GM21381 (cell line): Measurements from ENCODE around the gene NUDT2.

Experiments
- ATAC-seq: cut with Tn5 transposase; IDR thresholded peaks from one replicate; pipeline ENCODE4 v1.9.1; 2021; ENCODE audit warnings: mild to moderate bottlenecking, moderate library complexity; ENCODE audit not compliant: unreplicated experiment

Gene NUDT2

DNA sequence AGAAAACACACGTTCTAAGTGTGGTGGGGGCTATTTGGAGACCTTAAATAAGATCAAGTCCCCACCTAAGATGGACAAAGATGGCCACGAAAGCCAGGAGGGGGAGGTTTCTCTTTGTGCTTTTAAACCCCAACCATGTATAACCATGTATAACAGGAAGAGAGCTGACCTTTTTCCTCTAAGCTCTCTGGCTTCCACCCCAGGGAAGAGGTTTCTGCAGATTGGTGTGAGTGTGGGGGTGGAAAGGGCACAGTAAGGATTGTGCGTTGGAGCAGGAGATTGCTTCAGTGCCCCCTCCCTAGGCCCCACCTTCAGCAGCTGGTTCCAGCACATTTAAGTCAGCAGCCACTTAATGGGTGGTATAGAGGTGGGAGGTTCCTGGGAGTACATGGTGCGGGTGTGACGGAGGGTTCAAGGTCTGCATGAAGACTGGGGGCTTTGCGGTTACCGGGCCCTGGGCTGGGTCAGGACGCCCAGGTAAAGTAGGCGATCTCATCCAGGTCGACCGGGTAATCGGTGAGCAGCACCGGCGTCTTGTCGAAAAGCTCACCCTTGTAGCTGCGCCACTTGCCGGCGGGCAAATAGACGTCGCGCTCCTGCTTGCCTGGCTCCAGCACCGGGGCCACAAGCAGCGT lies 41.1 kb downstream of the NUDT2 start:
- no peak for ATAC-seq

DNA sequence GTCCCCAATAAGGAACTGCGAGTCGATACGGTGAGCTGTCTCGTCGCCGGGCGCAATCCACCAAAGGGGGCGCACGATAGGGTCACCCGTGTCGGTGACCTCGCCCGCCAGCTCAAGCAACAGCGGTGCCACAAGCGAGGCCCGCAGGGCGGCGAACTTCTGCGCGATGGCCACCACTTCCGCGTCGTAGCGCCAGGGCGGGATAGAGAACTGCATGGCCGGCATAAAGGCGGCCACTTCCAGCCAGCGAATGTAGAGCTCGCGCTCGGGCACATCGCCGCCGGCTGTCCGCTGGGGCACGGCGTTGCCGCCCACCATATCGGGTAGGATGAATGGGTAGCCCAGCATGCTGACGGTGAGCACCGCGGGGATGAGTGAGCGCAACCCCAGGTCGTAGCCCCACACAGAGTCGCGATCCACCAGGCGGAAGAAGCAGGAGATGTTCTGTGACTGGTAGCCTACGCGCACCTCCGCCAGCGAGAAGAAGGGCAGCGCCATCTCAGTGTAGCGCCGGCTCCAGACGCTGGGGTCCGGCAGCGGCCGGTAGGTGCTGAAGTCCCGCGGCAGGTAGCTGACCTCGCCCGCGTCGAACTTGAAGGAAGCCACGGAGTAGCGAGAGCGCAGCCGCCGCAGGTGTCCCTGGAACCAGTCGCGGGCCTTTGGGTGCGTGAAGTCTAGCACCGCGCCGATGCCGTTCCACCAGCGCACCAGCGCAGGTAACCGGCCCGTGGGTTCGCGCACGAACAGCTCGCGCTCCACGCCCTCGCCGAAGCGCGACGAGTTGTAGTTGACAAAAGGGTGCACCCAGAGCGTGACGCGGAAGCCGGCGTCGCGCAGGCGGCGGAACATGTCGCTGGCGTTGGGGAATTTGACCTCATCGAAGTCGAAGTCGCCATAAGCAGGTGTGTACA lies 41.9 kb downstream of the NUDT2 start:
- no peak for ATAC-seq

DNA sequence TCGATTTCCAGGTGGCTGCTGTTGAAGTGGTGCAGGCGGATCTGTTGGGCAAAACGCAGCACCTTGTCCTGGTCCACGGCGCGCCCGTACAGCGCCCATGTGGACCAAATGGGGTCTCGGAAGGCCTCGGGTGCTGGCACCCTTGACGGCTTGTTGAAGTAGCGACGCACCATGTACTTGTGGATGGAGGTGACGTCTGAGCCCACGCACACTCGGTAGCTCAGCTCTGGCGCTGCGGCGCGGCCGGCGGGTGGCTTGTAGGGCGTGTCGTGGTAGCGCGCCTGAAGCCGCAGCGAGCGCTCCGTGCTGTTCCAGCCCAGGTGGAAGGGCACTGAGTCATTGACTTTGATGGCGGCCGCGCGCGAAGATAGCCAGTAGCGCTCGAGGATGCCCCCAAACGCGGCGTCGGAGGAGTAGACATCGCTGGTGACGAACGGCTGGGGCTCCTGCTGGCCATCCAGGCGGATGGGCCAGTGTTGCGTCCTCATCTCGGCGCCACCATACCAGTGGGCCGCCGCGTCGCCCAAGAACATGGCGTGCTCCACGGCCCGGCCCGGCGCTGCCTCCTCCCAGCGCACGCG lies 42.6 kb downstream of the NUDT2 start:
- ATAC-seq, result no peak

- ATAC-seq, result no peak
Observed at GRCh38 chr9:34372467-34373011, 43.2 kb downstream of the NUDT2 start.

DNA sequence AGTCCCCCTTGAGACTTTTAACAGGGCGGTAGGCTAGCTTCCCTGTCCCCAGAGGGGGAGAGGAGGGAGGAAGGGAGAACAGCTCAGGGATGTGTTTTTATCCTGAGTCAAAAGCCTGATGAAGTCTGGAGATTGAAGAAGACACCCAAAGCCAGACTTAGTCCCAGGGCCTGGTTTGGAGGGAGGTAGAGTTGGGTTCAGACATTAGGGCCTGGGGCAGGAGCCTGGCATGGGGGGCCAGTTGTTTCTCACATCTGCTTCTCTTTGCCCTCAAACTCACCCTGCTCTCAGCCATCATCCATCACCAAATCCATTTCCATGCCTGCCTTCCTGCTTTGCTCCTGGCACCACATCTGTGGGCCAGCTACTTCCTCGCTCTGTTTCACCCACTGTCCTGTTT lies 44.4 kb downstream of the NUDT2 start:
- no peak for ATAC-seq

GRCh38 chr9:34374339-34374738 lies 45.0 kb downstream of the NUDT2 start:
- ATAC-seq, result no peak

DNA sequence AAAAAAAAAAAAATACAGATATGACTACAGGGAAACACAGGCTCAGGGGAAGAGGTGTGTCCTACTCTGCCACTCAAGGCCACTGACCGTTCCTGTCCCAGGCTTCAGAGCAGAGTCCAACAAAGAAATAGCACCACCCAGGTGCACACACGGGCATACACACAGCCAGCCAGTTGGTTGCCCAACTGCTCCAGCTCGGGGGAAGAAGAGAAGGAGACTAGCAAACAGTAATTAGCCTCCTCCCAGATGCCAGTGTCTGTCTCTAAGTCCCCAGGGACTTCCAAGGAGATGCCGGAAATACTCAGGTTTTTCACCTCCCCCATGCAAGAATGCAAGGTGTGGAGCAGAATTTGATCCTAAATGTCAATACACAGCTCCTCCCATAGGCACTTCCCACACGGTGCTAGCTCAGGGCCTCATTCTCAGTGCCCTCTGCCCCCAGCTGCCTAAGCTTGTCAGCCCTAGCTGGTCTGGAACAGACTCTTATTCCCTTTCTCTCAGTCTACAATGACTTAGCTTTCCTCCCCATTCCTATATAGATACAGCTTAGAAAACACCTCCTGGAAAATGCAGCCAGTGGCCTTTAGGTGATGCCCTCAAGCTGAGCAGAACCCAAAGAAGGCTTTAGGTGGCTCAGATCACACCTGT lies 45.7 kb downstream of the NUDT2 start:
- no peak for ATAC-seq

DNA sequence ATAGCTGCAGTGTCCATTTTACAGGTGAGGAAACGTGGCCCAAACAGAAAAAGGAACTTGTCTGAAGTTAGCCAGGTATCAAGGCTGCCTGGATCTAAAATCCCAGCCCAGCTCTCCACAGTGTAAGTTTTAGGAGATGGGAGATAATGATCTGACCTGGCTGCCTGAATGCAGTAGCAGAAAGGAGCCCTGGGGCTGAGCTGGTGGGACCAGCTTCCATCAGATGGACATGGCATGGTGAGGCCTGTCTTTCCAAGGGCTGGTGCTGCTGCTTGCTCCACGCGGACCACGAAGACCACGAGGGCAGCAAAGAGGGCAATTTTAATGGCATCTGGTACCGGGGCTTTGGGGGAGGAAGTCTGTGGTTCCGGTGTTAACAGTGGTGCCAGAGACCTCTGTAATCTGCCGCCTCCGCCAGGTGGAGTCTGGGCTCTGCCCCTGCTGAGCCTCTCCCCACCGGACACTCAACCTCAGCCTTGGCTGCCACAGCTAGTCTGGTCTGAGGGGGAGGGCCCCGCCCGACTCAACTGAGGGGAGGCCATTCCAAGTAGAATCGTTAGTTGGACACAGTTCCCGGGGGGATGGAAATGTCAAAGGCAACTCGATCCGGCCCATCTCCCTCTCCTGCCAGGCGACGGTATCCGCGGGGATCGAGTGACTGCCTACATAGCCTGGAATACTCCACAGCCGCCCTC lies 46.7 kb downstream of the NUDT2 start:
- no peak for ATAC-seq

- ATAC-seq, result peak; percentile 81
Observed at GRCh38 chr9:34376596-34377403, 47.4 kb downstream of the NUDT2 start, which contains the start of gene MYORG. MYORG (minus strand) TSS chr9:34376898; CDS start chr9:34372943, 3,955 bp downstream.

DNA sequence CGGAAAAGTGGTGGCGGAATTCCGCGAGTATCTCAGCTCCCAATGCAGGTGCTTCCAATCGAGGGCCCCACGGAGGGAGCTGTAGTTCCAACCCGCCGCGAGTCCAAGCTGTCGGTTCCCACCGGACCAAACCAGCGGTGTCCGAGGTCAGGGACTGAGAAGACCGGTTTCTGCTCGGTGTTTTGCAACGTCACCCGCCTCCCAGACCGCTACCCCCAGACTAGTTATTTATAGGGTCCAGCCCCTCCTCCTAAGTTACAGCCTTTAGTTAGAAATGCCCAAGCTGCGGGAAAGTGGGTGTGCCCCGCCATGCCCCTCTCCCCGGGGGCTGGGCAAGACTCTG lies 48.0 kb downstream of the NUDT2 start:
- no peak for ATAC-seq

DNA sequence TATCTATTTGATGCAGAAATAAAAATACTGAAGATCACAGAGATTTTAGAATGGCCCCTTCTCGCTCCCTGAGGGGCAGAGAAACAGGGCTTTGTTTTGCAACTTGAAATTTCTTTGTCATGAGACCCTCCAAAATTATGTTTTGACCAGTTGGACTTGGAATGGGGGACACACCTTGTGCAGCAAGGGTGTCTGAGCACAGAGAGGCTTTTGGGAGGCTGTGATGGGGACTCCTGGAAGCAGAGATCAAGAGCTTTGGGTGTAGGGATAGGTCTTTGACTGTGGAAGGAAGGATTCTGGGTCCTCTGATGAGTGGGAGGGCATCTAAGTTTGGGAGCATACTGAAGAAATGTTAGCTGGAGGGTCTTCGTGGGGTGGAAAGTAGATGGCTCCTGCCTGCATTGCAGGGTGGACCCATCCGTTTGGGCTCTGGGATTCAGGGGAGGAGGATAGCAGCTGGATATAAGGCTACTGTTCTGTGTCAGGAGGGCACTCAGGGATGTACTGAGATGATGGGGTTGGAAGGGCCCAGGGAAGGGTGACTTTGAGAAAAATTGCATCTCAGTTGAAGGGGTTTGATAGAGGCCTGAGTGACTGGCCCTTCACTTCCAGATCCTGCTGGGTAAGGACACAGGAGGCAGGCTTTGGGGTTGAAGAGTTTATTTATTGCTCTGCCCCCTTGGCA lies 49.1 kb downstream of the NUDT2 start:
- ATAC-seq, result no peak

- ATAC-seq, result no peak
Observed at GRCh38 chr9:34379334-34380033, 50.1 kb downstream of the NUDT2 start.

- no peak for ATAC-seq
Observed at GRCh38 chr9:34380034-34380510, 50.7 kb downstream of the NUDT2 start.

DNA sequence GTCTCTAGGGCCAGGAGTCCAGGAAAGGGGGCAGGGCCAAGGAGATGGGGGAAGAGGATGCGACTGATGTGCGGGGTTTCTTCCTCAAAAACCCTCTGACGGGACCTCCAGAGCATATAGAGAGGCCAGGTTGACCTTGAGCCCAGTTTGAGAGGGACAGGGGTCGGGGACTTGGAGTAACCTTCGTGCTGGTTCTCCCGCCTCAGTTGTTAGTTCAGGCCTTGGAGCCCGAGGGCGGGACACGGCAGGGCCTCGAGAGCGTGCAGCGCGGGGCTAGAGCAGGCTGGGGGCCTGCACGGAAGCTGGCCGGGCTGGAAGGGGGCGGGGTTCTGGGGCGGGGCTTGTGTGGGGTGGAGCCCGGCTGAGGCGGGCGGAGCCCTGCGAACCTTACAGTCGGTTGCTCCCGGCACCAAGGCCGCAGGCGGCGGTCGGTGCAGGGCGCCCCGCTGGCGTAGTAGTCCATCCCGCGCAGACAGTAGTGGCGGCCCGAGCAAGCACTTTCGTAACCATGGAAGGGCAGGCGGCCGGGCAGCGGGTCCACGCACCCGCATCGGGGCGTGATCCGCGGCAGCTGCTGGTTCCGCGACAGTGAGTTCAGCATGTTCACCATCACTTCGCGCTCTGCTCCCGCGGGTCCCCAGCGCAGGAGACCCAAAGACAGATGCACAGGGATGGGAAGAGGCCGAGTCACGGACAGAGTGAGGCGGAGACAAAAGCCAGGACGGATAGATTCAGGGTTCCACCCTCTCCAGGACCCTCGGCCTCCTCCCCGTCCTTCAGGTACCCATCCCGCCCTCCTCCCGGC lies 51.3 kb downstream of the NUDT2 start:
- ATAC-seq, result peak; percentile 25

DNA sequence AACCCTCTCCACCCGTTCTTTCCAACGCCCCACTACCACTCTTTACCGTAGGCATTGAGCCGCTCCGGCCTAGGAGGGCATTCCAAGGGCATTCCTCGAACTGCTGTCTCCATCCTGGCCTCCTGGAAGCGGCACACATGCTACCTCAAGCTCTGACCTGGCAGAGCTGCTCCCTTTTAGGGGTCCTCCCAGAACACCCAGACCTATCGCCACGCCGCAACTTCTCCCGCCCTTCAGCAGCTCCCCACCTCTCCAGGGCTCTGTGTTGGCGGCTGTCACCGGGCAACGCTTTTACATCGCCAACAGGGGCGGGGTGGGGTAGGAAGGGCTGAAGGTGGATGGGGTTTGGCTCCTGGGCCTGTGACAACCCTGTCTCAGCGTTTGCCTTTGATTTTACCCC lies 52.0 kb downstream of the NUDT2 start:
- no peak for ATAC-seq

- ATAC-seq, result no peak
Observed at GRCh38 chr9:34382054-34382453, 52.7 kb downstream of the NUDT2 start.

GRCh38 chr9:34382879-34383278 lies 53.5 kb downstream of the NUDT2 start:
- ATAC-seq, result no peak

DNA sequence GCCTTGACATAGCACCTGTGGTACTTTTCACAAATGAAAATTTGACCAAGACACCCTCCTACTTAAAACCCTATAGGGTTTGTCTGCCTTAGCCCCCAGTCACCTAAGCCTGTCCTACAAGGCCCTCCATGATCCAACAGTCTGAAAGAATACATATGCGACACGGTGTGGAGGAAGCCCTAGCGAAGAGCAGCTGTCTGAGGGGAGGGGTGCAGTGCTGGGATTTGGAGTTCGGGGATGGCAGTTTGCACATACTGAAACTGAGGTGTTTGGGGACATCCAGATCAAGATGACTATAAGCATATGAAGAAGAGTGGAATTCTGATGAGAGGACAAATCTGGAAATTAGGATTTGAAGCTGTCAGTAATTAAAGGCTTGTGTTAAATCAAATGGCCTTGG lies 54.5 kb downstream of the NUDT2 start:
- ATAC-seq, result no peak
